Activated CD8-positive, alpha-beta memory T cell treated with anti-CD3 and anti-CD28 coated beads for 48 hours (primary cell): ENCODE measurements around the gene INF2.

Source experiments
- DNase-seq, 3 experiments: peaks; one replicate each; pipeline ENCODE4 v3.0.0-alpha.2; 2020; ENCODE audit warnings: low read depth in 2 of 3, low spot score in 2 of 3

INF2 gene

DNA sequence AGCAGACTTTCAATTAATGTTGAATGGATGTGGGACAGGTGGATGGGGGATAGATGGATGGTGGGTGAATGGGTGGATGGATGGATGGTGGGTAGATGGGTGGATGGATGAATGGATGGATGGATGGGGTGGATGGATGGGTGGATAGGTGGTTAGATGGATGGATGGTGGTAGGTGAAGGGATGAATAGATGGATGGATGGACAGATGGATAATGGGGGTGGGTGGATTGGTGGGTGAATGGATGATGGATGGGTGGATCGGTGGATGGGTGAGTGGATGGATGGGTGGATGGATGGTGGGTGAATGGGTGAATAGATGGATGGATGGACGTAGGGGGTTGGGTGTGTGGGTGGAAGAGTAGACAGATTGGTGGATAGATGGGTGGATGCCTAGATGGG, 14.0 kb upstream of the INF2 start:
- no peak for DNase-seq

DNA sequence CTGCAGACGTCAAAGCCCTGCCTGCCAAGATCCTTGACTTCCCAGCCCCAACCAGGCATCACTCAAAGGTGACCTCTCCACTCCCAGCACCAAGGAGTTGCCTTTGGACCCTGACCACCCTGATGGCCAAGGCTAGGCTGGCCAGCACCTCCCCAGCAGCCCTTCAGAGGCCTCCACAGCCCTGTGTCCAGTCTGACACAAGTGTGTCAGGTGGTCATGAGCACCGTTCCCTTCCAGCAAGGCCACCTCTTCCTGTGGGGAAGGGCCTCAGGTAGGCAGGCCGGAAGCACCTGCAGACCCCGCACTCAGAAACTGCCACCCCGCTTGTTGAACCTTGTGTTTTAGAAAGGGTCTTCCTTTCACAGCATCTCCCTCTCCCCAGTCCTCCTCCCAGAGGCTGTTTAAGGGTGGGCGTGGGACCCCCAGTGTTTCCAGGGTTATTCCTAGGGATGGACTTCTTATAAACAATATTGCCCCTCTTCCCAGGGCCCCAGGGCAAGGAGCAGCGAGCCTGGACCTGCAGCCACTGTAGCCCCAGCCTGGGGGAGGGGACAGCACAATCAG, 13.2 kb upstream of the INF2 start:
- DNase-seq, result no peak

DNA sequence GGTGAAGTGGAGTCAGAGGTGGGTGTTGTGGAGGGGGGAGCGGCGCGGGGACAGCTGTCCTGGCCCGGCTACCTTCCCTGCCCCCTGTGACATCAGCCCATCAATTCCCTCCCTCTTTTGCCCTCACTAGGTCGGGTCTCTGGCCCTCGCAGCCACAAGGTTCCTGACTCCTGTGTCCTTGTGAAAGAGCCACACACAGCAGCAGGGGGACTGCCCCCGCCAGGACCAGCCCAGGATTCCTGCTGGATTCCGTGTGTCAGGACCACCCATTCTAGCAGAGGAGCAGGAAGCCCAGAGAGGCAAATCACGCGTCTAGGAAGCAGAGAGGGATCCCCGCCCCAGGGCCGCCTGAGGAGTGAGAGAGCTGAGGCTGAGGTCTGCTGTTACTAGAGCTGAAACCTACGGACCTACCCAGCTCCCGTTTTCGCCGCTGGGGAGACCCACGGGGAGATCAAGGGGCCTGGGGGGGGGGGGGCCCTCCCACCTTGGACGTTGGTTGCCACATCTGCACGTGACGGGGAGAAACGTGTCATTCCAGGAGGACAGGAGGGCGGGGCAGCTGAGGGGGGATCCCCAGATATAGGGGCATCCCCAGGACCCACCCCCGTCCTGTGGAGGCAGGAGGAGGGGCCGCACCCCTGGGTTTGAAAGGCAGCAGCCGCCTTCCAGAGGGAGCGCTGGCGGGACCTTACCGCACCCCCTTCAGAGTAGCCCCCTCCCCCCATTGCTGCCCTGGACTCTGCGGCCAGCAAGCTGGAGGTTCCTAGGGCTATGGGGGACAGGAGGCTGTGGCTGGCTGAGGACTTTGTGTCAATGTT, 12.5 kb upstream of the INF2 start:
- DNase-seq, result no peak

DNA sequence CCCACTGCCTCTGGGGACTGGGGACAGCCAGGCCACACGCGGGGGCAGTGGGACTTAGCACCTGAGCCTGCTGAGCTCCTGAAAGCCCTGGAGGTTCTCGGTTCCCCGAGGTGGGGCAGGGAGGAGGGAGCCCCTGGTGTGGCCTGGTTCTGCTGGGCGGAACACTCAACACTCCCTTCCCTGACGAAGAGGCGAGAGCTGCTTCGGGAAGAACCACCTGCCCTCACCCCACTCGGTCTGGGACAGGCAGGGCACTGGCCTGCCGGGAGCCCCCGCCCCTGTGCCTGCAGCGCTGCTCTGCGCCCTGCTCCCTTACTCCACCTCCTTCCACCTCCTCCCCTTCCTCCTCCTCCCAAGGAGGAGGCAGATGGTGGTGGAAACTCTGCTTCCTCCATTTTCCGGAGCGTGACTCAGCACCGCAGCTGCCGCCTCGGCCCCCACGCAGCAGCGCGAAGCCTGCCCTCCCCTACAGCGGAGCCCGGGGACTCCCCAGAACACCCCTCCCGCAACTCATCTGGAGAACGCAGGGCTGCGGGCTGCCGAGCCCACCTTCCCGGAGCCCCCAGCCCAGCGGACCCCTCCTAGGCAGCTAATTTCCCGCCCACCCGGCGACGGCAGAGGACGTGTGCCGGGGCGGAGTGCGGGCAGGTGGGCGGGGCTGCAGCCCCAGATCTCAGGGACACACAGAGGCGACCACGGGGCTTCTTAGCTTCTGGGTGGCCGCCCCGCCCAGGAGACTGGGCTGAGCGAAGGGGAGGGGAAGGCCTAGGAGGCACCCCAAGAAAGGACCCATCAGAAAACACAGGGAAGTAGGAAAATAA, 11.7 kb upstream of the INF2 start:
- DNase-seq, result peak in 2 of 3 experiments; percentile 37 to 65

DNA sequence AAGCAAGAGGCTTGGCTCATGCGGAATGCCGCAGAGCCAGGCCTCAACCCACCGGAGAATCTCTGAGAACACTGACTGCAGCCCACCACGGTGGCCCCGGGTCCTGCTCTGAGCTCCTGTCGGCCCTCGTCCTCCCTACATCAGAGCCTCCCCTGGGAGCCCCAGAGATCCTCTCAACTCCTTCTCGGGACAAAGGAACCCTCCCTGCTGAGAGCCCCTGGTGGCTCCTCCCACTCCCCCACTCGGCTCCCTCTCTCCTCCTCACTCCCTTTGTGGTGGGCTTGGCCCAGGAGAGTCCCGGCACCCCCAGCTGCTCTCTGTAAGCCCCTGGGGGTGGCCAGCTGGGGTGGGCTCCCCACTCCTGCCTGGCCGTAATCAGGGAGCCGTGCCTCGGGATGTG, 11.1 kb upstream of the INF2 start:
- DNase-seq, result no peak

DNA sequence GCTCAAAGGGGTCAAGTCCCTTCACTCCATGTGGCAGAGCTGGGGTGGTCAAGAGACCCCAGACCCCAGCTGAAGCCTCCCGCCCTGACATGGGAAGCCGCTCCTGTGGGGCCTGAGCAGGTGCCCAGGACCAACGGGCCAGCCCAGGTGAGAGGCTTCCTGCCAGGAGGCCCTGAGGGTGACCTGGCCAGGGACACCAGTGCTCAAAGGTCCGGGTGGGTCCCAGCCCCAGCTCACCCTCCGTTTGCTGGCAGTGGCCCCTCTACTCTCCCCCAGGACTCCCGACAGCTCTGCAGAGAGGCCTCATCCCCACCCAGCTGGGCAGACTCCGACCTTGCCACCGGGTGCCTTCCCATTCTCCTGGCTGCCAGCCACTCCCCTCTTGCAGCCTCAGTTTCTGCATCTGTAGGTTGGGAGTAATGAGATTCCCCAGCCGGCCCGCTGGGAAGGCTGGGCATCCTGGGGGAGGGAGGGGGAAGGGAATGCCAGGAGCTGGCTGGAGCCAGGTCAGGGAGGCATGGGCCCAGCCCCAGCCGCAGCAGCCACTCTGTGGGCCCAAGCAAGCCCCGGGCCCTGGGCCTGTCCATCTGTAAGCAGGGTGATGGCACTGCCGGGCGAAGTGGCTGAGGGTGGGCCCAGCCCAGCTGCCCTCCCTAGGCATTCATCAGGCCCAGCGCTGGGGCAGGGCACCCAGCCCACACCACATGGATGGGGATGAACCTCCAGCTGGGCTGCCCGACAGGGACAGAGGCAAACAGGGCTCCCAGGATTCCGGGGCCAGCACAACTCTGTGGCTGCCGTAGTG, 10.3 kb upstream of the INF2 start:
- no peak for DNase-seq

DNA sequence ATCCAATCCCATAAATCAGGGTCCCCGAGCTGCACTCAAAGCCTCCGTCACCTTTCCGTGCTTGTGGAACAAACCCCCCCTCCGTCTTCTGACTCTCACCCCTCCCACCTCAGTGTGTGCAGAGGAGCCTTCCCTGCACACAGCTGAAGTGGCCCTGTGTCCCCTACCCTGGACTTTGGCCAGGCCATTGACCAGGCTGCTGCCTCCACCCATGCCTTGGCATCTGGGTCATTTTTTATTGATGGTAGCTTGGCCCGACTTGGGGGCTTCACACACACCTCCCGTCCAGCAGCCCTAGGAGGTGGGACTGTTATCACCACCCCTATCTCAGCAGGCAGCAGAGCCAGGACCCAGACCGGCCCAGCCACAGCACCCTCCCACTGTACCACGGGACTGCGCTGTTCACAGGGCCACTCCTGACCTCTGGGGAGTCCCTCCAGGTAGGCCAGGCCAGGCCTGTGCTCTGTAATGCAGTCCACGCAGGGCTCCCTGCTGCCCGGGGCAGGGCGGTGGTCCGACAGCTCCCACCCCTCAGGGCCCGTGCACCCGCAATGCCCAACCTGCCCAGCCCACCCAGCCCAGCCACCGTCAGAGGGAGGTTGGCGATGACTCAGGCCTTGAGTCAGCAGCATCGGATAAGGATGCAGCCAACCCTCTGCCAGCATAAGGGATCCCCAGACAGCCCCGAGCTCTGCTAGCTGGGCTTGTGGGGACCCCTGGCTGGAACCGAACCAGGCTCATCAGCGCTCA, 9.2 kb upstream of the INF2 start:
- DNase-seq, result no peak

DNA sequence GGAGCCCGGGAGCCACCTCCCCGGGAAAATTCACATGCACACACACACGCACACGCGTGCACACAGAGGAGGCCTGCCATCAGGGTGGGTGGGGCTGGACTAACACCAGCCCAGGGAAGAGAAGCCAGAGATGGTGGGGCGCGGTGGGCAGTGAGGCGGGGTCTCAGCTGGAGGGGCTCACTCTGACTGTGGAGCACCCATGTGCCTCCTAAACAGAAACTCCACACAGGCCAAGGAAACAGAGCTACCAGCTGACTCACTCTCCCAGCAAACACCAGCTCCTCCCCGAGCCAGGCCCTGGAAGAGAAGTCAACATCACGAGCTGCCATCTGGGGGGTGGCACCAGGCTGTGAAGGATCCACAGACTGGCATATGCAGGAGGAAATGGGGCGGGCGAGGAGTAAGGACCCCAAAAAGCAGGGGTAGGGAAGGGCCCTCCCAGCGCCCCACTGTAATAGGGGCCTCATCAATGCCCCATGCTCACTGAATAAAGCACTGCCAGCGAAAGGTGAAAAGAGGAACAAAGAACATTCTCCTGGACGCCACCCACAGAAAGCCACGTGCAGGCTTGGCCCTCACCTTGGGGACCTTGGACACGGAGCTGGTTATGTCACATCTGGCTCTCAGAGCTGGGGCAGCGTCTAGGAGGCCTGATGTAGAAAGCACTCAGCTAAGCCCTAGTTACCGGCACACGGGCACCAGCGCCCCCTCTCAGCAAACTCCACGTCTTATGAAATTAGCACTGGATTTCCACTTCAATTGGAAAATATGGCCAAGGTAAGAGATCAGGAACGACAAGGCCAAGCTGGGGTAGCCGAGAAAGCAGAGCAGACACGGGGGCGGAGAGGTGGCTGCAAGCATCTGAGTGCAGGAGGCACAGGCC, 8.4 kb upstream of the INF2 start:
- no peak for DNase-seq

DNA sequence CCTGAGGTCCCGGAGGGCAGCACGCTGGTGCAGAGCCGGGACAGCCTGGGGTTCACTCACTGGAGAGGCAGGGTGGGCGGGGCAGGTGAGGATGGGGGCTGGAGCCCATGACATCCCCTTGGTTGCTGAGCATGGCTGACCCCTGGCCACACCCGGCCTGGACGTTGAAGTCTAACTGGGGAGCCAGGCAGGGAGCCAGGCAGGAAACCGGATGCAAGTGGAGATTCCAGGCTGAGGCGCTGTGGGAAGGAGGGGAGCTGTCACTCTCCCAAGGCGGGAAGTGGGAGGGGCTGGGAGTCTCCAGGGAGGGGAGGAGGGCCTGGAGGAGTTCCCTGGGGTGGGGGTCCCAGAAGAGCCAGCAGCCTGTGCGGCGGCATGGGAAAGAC, 7.7 kb upstream of the INF2 start:
- no peak for DNase-seq

DNA sequence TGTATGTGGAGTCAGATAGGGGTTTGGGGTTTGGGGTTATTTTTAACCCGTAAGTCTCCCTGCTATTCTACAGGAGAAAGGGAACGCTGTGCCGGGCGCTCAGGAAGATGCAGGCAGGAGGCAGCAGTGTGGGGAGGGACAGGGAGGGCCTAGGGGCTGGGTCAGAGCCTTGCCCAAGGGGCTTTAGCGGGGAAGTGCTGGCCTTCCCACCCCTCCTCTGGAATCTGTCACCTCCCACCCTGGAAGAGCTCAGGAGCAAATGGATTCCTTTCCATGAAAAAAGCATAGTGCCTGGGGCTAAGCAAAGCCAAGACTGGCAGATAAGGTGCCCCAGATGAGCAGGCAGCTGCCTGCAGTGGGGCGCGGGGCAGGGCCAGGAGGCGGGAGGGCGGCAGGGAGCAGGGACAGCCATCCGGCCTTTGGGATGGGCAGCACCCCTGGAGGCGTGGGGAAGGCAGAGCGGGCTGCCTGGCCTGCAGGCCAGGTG, 7.3 kb upstream of the INF2 start:
- DNase-seq, result no peak

DNA sequence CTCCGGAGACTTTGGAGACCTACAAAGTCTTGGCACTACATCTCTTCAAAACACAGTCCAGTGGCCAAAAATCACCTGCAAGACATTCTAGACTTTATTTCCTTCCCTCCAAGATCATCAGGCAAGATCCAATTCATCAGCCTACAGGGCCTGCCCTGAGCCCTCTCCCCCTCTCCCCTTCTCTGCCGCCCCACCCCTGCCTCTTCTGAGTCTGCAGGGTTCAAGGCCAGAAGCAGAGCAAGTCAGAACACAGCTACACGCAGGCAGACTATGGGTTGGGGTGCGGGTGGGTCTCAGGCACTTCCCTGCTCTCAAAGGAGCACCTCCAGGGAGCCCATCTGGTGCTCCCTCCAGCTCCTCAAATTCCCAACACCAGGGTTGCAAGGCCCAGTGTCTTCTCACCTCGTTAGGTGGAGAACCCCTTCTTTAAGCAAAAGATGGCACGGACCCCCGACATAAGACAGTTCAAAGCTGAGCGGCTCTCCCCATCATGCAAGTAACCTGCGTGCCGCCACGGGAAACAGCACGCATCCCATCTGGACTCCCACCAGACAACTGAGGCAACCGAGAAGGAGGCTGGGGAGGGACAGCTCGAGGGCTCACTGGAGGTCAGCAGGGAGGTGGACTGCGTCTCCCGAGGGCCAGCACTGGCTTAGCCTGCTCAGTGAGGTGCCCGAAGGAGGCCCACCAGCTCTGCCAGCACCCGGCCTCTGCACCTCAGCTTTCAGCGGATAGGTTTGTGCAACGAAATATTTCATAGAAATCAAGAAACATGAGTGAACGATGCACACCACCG, 5.6 kb upstream of the INF2 start:
- no peak for DNase-seq

DNA sequence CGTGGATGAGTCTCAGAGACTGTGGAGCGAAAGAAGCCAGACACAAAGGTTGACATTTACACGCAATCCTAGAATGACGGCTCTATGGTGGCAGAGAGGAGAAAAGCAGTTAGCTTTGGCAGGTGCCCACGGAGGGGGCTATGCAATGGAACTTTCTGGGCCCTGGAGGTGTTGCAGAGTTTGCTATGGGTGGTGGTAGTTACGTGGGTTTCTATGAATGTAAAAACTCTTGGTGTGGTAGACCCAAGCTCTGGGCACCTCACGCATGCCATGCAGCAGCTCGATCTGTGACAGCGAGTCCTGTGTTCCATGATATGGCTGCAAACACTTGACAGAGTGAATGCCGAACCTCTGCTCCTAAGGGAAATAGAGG, 5.0 kb upstream of the INF2 start:
- DNase-seq, result no peak

DNA sequence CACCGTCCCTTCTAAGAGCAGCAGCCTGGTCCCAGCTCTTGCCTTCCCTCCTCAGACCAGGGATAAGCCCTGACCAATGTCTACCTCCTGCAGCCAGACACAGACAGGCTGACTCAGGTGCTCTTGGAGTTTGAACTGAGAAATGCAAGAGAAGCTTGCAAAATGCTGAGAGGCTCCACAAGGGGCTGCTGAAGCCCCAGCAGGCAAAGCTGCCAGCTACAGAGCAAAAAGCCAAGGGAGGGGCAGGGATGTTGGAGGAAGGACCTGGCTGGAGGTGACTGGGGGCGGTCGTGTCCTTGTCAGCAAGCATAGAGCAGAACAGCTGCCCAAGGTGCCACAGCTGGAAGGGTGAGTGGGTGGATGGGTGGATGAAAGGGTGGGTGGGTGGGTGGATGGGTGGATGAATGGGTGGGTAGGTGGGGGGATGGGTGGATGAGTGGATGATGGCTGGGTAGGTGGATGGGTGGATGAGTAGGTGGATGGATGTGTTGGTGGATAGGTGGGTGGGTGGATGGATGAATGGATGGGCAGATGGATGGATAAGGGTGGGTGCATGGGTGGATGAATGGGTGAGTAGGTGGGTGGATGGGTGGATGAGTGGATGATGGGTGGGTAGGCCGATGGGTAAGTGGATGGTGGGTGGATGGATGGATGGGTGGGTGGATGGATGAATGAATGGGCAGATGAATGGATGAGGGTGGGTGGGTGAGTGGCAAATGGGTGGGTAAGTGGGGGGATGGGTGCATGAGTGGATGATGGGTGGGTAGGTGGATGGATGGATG, 4.0 kb upstream of the INF2 start:
- no peak for DNase-seq

DNA sequence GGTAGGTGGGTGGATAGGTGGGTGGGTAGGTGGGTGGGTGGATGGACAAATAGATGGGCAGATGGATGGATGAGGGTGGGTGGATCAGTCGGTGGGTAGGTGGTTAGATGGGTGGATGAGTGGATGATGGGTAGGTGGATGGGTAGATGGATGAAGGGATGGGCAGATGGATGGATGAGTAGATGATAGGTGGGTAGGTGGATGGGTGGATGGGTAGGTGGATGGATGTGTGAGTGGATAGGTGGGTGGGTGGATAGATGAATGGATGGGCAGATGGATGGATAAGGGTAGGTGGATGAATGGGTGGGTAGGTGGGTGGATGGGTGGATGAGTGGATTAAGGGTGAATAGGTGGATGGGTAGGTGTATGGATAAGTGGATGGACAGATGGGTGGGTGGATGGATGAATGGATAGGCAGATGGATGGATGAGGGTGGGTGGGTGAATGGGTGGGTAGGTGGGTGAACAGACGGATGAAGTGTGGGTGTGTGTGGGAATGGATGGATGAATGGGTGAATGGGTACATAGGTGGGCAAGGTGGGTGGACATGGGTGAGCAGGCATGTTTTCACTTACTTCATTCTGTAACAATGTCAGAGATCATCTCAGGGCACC, 3.3 kb upstream of the INF2 start:
- DNase-seq, result no peak

DNA sequence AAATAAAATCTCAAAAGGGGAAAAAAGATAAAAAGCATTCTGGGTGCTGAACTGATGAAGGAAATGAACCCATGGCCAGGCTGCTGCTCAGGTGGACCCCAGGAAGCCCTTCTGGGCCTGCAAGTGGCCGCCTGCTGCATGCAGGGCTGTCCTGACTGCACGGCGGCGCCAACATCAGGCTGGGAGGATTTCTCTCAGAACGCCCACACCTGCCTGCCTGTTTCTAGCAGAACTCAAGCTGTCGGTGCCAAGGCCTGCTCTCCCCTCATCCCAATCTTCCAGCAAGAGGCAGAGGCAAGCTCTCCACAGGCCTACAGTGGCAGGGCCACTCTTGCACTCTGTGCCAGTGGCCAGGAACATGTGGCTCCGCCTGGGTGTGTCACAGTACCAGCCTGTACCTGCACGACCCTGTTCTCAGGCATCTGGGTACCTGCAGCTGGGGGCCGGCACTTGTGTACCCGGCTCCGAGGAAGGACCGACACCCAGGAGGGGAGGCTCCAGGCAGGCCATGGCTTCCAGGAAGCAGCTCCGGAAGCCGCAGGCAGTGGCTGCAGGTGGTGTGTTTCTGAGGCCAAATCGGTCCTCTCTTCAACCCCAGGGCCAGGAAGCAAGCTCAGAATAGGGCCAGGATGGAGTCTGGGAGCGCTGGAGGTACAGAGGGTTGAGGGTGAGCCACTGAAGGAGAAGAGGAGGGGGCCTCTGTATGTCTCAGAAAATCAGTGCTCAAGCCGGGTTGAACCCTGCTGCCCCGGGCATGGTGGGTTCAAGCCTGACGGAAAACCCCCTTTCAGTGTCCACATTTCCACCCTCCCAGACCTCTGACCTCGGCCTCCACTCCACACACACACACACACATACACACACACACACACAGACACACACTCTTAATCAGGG, 2.5 kb upstream of the INF2 start:
- DNase-seq, result no peak
